ENCODE results near the gene ID4.

GRCh38 chr6:19827247-19827646, 9.9 kb upstream of the ID4 start:
- TF ChIP-seq POLR2A (IDR thresholded peaks at IDR 0.05; ENCODE audit: low read depth, low read length) (no peak), POLR2AphosphoS5 (IDR thresholded peaks at IDR 0.05; ENCODE audit: low read depth, low read length) (no peak)
